Neural cell (in vitro differentiated cells): ENCODE data around the gene HPS1.

Experiments used
- CTCF ChIP-seq: fragments of 450-650 bp; IDR thresholded peaks from 2 replicates; pipeline ENCODE4 v1.5.1; 2014; ENCODE audit warnings: antibody characterized with exemption, mild to moderate bottlenecking, moderate library complexity; ENCODE audit not compliant: poor library complexity, severe bottlenecking
- EP300 ChIP-seq: fragments of 450-650 bp; conservative IDR thresholded peaks from 2 replicates; pipeline ENCODE4 v1.6.1; 2014; ENCODE audit warnings: antibody characterized with exemption, mild to moderate bottlenecking, moderate library complexity; ENCODE audit not compliant: poor library complexity, severe bottlenecking
- EZH2 ChIP-seq: fragments of 200-600, 300-800 bp; shearing (Covaris generic), sonication (generic); IDR thresholded peaks from 2 replicates; pipeline ENCODE4 v1.6.1; 2014; ENCODE audit warnings: antibody characterized with exemption, low read length, borderline replicate concordance, mild to moderate bottlenecking; ENCODE audit not compliant: insufficient read depth, poor library complexity, severe bottlenecking
- POLR2AphosphoS5 ChIP-seq: IDR thresholded peaks from 2 replicates; pipeline ENCODE4 v1.6.1; 2012
- TF ChIP-seq, protein P1 (sequence below): IDR thresholded peaks from 2 replicates; pipeline ENCODE4 v1.6.1; 2012; ENCODE audit warnings: borderline replicate concordance

DNA sequence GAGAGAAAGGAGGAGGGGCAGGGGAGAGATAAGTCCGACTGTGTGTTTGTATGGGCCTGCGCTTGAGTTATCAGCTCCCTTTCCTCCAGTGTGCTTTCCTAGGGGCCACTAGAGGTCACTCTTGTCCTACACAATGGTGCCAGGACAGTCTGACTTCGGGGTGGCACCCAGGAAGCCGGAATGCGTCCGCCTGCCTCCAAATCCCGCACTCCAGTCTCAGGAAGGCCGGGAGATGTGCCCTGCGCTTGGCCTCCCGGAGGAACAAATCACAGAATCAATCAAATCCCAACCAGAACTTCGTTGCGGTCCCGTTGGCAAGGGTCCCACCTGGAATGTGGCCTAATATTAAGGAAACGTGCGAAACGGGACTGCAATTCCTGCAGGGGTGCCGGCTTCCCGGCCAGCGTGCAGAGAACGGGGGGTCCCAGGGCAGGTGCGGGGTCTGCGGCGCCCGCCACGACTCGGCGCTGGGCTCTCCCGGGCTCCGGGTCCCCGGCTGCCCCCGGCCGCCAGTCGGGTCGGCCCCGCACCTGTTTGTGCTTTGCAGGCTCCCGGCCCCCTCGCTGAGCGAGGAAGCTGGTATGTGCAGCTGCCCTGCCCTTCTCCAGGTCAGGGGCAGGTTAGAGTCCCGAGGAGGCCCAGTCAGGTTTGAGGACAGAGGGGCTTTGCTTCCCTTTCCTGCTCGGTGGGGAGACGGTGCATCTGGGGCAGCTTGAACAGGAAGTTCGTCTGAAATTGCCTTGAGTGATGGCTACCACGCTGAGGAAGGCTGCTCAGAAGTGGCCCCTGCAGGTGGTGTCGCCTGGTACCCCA, 21.0 kb upstream of the HPS1 start:
- TF ChIP-seq CTCF, result peak; percentile 91
- no peak for TF ChIP-seq EP300
- TF ChIP-seq POLR2AphosphoS5, result no peak
- TF ChIP-seq, protein P1, sequence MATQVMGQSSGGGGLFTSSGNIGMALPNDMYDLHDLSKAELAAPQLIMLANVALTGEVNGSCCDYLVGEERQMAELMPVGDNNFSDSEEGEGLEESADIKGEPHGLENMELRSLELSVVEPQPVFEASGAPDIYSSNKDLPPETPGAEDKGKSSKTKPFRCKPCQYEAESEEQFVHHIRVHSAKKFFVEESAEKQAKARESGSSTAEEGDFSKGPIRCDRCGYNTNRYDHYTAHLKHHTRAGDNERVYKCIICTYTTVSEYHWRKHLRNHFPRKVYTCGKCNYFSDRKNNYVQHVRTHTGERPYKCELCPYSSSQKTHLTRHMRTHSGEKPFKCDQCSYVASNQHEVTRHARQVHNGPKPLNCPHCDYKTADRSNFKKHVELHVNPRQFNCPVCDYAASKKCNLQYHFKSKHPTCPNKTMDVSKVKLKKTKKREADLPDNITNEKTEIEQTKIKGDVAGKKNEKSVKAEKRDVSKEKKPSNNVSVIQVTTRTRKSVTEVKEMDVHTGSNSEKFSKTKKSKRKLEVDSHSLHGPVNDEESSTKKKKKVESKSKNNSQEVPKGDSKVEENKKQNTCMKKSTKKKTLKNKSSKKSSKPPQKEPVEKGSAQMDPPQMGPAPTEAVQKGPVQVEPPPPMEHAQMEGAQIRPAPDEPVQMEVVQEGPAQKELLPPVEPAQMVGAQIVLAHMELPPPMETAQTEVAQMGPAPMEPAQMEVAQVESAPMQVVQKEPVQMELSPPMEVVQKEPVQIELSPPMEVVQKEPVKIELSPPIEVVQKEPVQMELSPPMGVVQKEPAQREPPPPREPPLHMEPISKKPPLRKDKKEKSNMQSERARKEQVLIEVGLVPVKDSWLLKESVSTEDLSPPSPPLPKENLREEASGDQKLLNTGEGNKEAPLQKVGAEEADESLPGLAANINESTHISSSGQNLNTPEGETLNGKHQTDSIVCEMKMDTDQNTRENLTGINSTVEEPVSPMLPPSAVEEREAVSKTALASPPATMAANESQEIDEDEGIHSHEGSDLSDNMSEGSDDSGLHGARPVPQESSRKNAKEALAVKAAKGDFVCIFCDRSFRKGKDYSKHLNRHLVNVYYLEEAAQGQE, result no peak
- TF ChIP-seq EZH2, result no peak
